Endothelial cell of umbilical vein (primary cell): ENCODE results near the gene RGS6. TPM values are rescaled to one million over a fixed set of nuclear protein-coding genes. Genes with fewer than 3 reads are reported as not detected.

Source experiments
- BruUV-seq: library from RNA; stranded (reverse); fragments of 400-500 nt; replicated peaks from 2 replicates; lab custom pipeline; 2021; lab: Mats Ljungman, UMichigan
- CTCF ChIA-PET: fragments of 300-600, 350-600 bp; sonication (Branson Sonifier 250); formaldehyde crosslinking; loops from one replicate; lab custom pipeline; 2021; ENCODE audit warnings: antibody characterized with exemption, inconsistent platforms; lab: Charles Lee
- POLR2A ChIA-PET: fragments of 300-600, 350-600 bp; sonication (Branson Sonifier 250); formaldehyde crosslinking; loops from one replicate; lab custom pipeline; 2021; ENCODE audit warnings: antibody characterized with exemption, inconsistent platforms; lab: Charles Lee
- DNase-seq: peaks from one replicate; pipeline ENCODE4 v3.0.0-alpha.2; 2011; ENCODE audit warnings: low read depth, low spot score
- FAIRE-seq: peaks from 2 replicates; lab custom pipeline; 2011; peaks lifted over from hg19 to GRCh38; lab: Jason Lieb, UNC
- H2AFZ ChIP-seq: 2 replicates; pipeline ENCODE4 v1.6.0; 2012; ENCODE audit warnings: low read depth, low read length, control low read depth, inconsistent platforms
- H3K27ac ChIP-seq: 2 replicates; pipeline ENCODE4 v1.5.1; 2011; ENCODE audit warnings: low read depth, mild to moderate bottlenecking, control low read depth, low read length, moderate library complexity; ENCODE audit not compliant: insufficient read depth
- H3K27me3 ChIP-seq, 2 experiments: 2 replicates each; pipeline versions ENCODE4 v1.6.0 to v1.6.1; 2011; ENCODE audit warnings: low read length in 2 of 2, mixed read lengths in 1 of 2; ENCODE audit not compliant: control insufficient read depth in 2 of 2, insufficient read depth in 2 of 2
- H3K36me3 ChIP-seq, 2 experiments: 2 replicates in 1 of 2; 3 replicates in 1 of 2; pipeline ENCODE4 v1.5.1; 2011; ENCODE audit warnings: low read length in 2 of 2, mild to moderate bottlenecking in 1 of 2, moderate library complexity in 1 of 2; ENCODE audit not compliant: control insufficient read depth in 2 of 2, insufficient read depth in 2 of 2; ENCODE audit errors: extremely low read depth in 1 of 2
- H3K4me1 ChIP-seq: 3 replicates; pipeline ENCODE4 v1.5.1; 2011; ENCODE audit warnings: mild to moderate bottlenecking, low read length; ENCODE audit not compliant: control insufficient read depth, insufficient read depth; ENCODE audit errors: extremely low read depth
- H3K4me2 ChIP-seq: 2 replicates; pipeline ENCODE4 v1.6.1; 2011; ENCODE audit warnings: low read length, control low read depth, mixed read lengths; ENCODE audit not compliant: insufficient read depth
- H3K4me3 ChIP-seq, 3 experiments: fragments of 200-600 bp in 1 of 3; sonication (generic), shearing (Covaris generic) in 1 of 3; replicated peaks in 1 of 3; 2 replicates each; pipeline ENCODE4 v1.5.1; 2011 to 2016; ENCODE audit warnings: control low read depth in 3 of 3, low read length in 3 of 3, mild to moderate bottlenecking in 2 of 3, inconsistent platforms in 1 of 3, low read depth in 1 of 3, moderate library complexity in 1 of 3; ENCODE audit not compliant: insufficient read depth in 1 of 3
- H3K79me2 ChIP-seq: 2 replicates; pipeline ENCODE4 v1.6.0; 2012; ENCODE audit warnings: low read length, inconsistent platforms; ENCODE audit not compliant: control insufficient read depth, insufficient read depth
- H3K9ac ChIP-seq: replicated peaks from 2 replicates; pipeline ENCODE3; 2011; ENCODE audit warnings: low read length, control low read depth; ENCODE audit not compliant: insufficient read depth; ENCODE audit errors: extremely low read depth
- H3K9me1 ChIP-seq: replicated peaks from 3 replicates; pipeline ENCODE4 v1.6.0; 2011; ENCODE audit warnings: mild to moderate bottlenecking, low read length; ENCODE audit not compliant: control insufficient read depth, insufficient read depth; ENCODE audit errors: extremely low read depth
- H3K9me3 ChIP-seq: replicated peaks from 2 replicates; pipeline ENCODE4 v1.5.1; 2012; ENCODE audit warnings: low read length, inconsistent platforms; ENCODE audit not compliant: control insufficient read depth, insufficient read depth
- H4K20me1 ChIP-seq: replicated peaks from 2 replicates; pipeline ENCODE3; 2011; ENCODE audit warnings: mild to moderate bottlenecking, low read length; ENCODE audit not compliant: control insufficient read depth, insufficient read depth; ENCODE audit errors: extremely low read depth
- CTCF ChIP-seq, 2 donors: IDR thresholded peaks; 1 replicate in 1 of 2; 2 replicates in 1 of 2; pipeline ENCODE4 v1.5.1; 2011; ENCODE audit warnings: low read length in 2 of 2, mild to moderate bottlenecking in 2 of 2, moderate library complexity in 2 of 2, control low read depth in 1 of 2, inconsistent platforms in 1 of 2, low read depth in 1 of 2; ENCODE audit not compliant: insufficient read depth in 1 of 2; ENCODE audit errors: extremely low read depth in 1 of 2
- EZH2 ChIP-seq: IDR thresholded peaks from 2 replicates; pipeline ENCODE4 v1.6.1; 2012; ENCODE audit warnings: borderline replicate concordance, low read depth, mild to moderate bottlenecking, moderate library complexity, low read length, inconsistent platforms; ENCODE audit not compliant: severe bottlenecking
- FOS ChIP-seq: IDR thresholded peaks from 2 replicates; pipeline ENCODE4 v1.6.1; 2011; ENCODE audit warnings: mild to moderate bottlenecking, low read length, moderate library complexity, borderline replicate concordance; ENCODE audit not compliant: insufficient read depth
- GATA2 ChIP-seq: IDR thresholded peaks from 2 replicates; pipeline ENCODE4 v1.7.0; 2011; ENCODE audit warnings: low read depth, mild to moderate bottlenecking, moderate library complexity, mixed read lengths, low read length; ENCODE audit not compliant: insufficient read length, insufficient read depth
- JUN ChIP-seq: IDR thresholded peaks from 2 replicates; pipeline ENCODE4 v1.6.1; 2011; ENCODE audit warnings: borderline replicate concordance, low read depth; ENCODE audit not compliant: insufficient read length, insufficient read depth
- MAX ChIP-seq: IDR thresholded peaks from 2 replicates; pipeline ENCODE4 v1.6.1; 2011; ENCODE audit not compliant: insufficient read depth, insufficient read length
- MYC ChIP-seq: IDR thresholded peaks from one replicate; pipeline ENCODE4 v1.6.1; 2011; ENCODE audit warnings: mild to moderate bottlenecking, low read depth, low read length
- POLR2A ChIP-seq: IDR thresholded peaks from 2 replicates; pipeline ENCODE4 v1.6.1; 2012; ENCODE audit warnings: low read depth, mild to moderate bottlenecking, control low read depth, low read length
- POLR2AphosphoS5 ChIP-seq: IDR thresholded peaks from 2 replicates; pipeline ENCODE4 v1.6.1; 2012; ENCODE audit warnings: low read depth, mild to moderate bottlenecking, control low read depth, low read length, moderate library complexity; ENCODE audit not compliant: insufficient read depth
- dilution Hi-C: fragments of 300-500 bp; cut with MboI; formaldehyde crosslinking; loops from one replicate; pipeline ENCODE4 v1.15.0; 2019; ENCODE audit warnings: low sequenced_read_pairs; ENCODE audit not compliant: extremely low pct_ligation_motif_present
- intact Hi-C: fragments of 100-400 bp; cut with micrococcal nuclease; formaldehyde crosslinking; loops from one replicate; pipeline ENCODE4 v1.10.0; 2022
- polyA plus RNA-seq, 4 experiments: library from polyadenylated mRNA; depleted of rRNA in 3 of 4; stranded (reverse) in 3 of 4; unstranded in 1 of 4; fragments of >200 nt; gene quantifications; 2 replicates each; pipeline versions ENCODE4 v1.2.1 to v1.2.3, GENCODE V29; 2011 to 2012; ENCODE audit warnings: missing spikeins in 1 of 4
- total RNA-seq: library from RNA; stranded (reverse); gene quantifications from 2 replicates; pipeline ENCODE4 v1.2.3, GENCODE V29; 2021

Gene RGS6
- total and polyA plus RNA-seq, 2 donors (not counting 3 experiments of a cell fraction or from before 2014, with no cell fraction given) = not detected

DNA sequence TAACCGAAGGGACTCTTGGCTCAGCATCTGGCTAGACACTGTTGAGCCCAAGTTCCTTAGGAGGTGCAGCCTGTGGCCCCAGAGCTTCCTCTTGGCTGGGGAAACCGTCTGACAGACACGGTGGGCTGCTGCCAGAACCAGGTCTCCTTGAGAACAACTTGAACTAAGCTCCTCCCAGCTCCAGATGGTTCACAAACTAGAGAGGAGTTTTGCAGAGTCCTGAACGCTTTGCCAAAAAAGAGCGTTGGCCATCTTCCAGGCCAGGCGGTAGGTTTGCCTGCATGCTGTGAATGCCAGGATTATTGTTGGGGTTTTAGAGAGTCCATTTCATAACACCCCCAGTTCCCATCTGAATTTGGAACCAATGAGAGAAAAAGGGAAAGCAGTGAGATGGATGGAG, 399.8 kb downstream of the RGS6 start:
- dilution Hi-C loops = no loop called here
- no peak for DNase-seq
- intact Hi-C loops = no loop called here

GRCh38 chr14:72332871-72333270, 400.6 kb downstream of the RGS6 start:
- POLR2A ChIA-PET = no interaction called here
- H2AFZ ChIP-seq = no peak overlapping the region
- no peaks in the 10 kb centered on the region for H3K4me1 ChIP-seq
- no peak overlapping the region for H3K4me3 ChIP-seq
- no peak overlapping the region for H3K4me2 ChIP-seq
- TF ChIP-seq GATA2 (no peak), MYC (no peak), CTCF (IDR thresholded peaks at IDR 0.05; ENCODE audit: extremely low read depth in 1 of 2, insufficient read depth in 1 of 2, low read depth in 1 of 2, low read length in 2 of 2) (no peak), JUN (no peak), POLR2A (no peak), EZH2 (no peak), MAX (no peak), POLR2AphosphoS5 (no peak), FOS (no peak)
- peaks cover 2% of the 10 kb centered on the region for H3K9me3 ChIP-seq
- FAIRE-seq (no peak), DNase-seq (no peak)
- no peak overlapping the region for H3K9ac ChIP-seq
- no peaks in the 10 kb centered on the region for H3K9me1 ChIP-seq
- H3K36me3 ChIP-seq = no peaks in the 10 kb centered on the region
- CTCF ChIA-PET = no interaction called here
- H3K79me2 ChIP-seq = no peaks in the 10 kb centered on the region
- dilution Hi-C loops = no loop called here
- BruUV-seq = no TSS peak
- H3K27me3 ChIP-seq = no peaks in the 10 kb centered on the region
- no peak overlapping the region for H3K27ac ChIP-seq
- H4K20me1 ChIP-seq = no peaks in the 10 kb centered on the region
- intact Hi-C loops = no loop called here

More for the DNA sequence above, 399.8 kb downstream of the RGS6 start:
- H3K4me2 ChIP-seq = no peak overlapping the region
- ChIA-PET CTCF (no interaction called here), POLR2A (no interaction called here)
- TF ChIP-seq JUN (no peak), POLR2A (no peak), MYC (no peak)
- no peaks in the 10 kb centered on the region for H3K27me3 ChIP-seq
- no peaks in the 10 kb centered on the region for H3K36me3 ChIP-seq
- peaks cover 2% of the 10 kb centered on the region for H3K9me3 ChIP-seq
- BruUV-seq = no TSS peak
- no peaks in the 10 kb centered on the region for H3K9me1 ChIP-seq
- no peak overlapping the region for H3K9ac ChIP-seq
- H3K27ac ChIP-seq = no peak overlapping the region
- H2AFZ ChIP-seq = no peak overlapping the region
- H3K4me3 ChIP-seq = no peak overlapping the region
- H3K4me1 ChIP-seq = no peaks in the 10 kb centered on the region
- H3K79me2 ChIP-seq = no peaks in the 10 kb centered on the region
- no peak for FAIRE-seq
- H4K20me1 ChIP-seq = no peaks in the 10 kb centered on the region
